ENCODE measurements around the gene SKIC2.

Gene SKIC2

DNA sequence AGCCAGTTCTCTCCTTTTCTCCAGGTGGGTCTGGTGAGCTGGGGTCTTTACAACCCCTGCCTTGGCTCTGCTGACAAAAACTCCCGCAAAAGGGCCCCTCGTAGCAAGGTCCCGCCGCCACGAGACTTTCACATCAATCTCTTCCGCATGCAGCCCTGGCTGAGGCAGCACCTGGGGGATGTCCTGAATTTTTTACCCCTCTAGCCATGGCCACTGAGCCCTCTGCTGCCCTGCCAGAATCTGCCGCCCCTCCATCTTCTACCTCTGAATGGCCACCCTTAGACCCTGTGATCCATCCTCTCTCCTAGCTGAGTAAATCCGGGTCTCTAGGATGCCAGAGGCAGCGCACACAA lies 13.8 kb upstream of the SKIC2 start:
- Histone ChIP-seq H3K79me1 (replicated peaks; ENCODE audit: low read length, poor library complexity, severe bottlenecking) (no peaks in the 10 kb centered on the region), H3K9ac (ENCODE audit: low read length) (peak overlapping the region; percentile 81), H4K91ac (ENCODE audit: low read length) (peak overlapping the region; percentile 54), H3K36me3 (ENCODE audit: control insufficient read depth in 1 of 2, insufficient read depth in 2 of 2, low read depth in 1 of 2, low read length in 2 of 2) (peaks cover 2 to 7% of the 10 kb centered on the region in 2 experiments), H3K4me1 (ENCODE audit: control insufficient read depth, insufficient read depth, low read depth, low read length) (peaks cover 16% of the 10 kb centered on the region), H3K4me2 (ENCODE audit: low read length, poor library complexity, severe bottlenecking) (no peak overlapping the region), H2BK5ac (ENCODE audit: low read depth, low read length, poor library complexity, severe bottlenecking) (no peak overlapping the region), H4K8ac (ENCODE audit: low read length) (peak overlapping the region; percentile 40), H3K23ac (ENCODE audit: low read length in 2 of 2) (no peak overlapping the region), H3K14ac (ENCODE audit: low read length in 2 of 2) (no peak overlapping the region), H3K27me3 (ENCODE audit: control insufficient read depth in 1 of 2, insufficient read depth in 1 of 2, low read length in 2 of 2) (peaks cover 0 to 19% of the 10 kb centered on the region in 2 experiments), H2BK15ac (ENCODE audit: low read depth, poor library complexity, severe bottlenecking) (no peak overlapping the region), H2AK5ac (ENCODE audit: low read length, severe bottlenecking) (no peak overlapping the region), H2BK12ac (ENCODE audit: low read length in 2 of 2) (no peak overlapping the region), H2AFZ (ENCODE audit: low read depth, low read length) (no peak overlapping the region), H3K27ac (ENCODE audit: low read length, poor library complexity, severe bottlenecking) (no peak overlapping the region), H3K4me3 (ENCODE audit: insufficient read depth in 1 of 2, low read depth in 1 of 2, low read length in 2 of 2) (peak overlapping the region in 1 of 2 experiments; percentile 72), H3K4ac (ENCODE audit: low read depth in 1 of 2, low read length in 2 of 2) (no peak overlapping the region), H3K18ac (ENCODE audit: low read depth in 1 of 2, low read length in 2 of 2) (no peak overlapping the region), H2BK120ac (ENCODE audit: low read depth, low read length) (no peak overlapping the region), H3K9me3 (ENCODE audit: control insufficient read depth, low read length) (no peaks in the 10 kb centered on the region)
- DNase-seq, result no peak
- WGBS, result 90% methylated on average over 9 of the region's 9 CpGs

- H3K27me3 ChIP-seq (ENCODE audit: control insufficient read depth in 1 of 2, insufficient read depth in 1 of 2, low read length in 2 of 2), result peaks cover 0 to 19% of the 10 kb centered on the region in 2 experiments
- H3K9me3 ChIP-seq (ENCODE audit: control insufficient read depth, low read length), result no peaks in the 10 kb centered on the region
- H3K27ac ChIP-seq (ENCODE audit: low read length, poor library complexity, severe bottlenecking), result peak within 1 kb of the TSS; percentile 24
- no peak within 1 kb of the TSS for H3K14ac ChIP-seq (ENCODE audit: low read length in 2 of 2)
- H3K9ac ChIP-seq (ENCODE audit: low read length), result peak within 1 kb of the TSS; percentile 81
- DNase-seq, result peak; percentile 66
- no peak within 1 kb of the TSS for H3K23ac ChIP-seq (ENCODE audit: low read length in 2 of 2)
- no peaks in the 10 kb centered on the region for H3K79me1 ChIP-seq (replicated peaks; ENCODE audit: low read length, poor library complexity, severe bottlenecking)
- no peak within 1 kb of the TSS for H3K4me2 ChIP-seq (ENCODE audit: low read length, poor library complexity, severe bottlenecking)
- no peak within 1 kb of the TSS for H2BK12ac ChIP-seq (ENCODE audit: low read length in 2 of 2)
- peak within 1 kb of the TSS in 1 of 2 experiments; percentile 72 for H3K4me3 ChIP-seq (ENCODE audit: insufficient read depth in 1 of 2, low read depth in 1 of 2, low read length in 2 of 2)
- H4K8ac ChIP-seq (ENCODE audit: low read length), result peak within 1 kb of the TSS; percentile 40
- no peak within 1 kb of the TSS for H2AK5ac ChIP-seq (ENCODE audit: low read length, severe bottlenecking)
- no peak within 1 kb of the TSS for H2AFZ ChIP-seq (ENCODE audit: low read depth, low read length)
- H3K36me3 ChIP-seq (ENCODE audit: control insufficient read depth in 1 of 2, insufficient read depth in 2 of 2, low read depth in 1 of 2, low read length in 2 of 2), result peaks cover 8% of the 10 kb centered on the region in 2 experiments
- H3K4ac ChIP-seq (ENCODE audit: low read depth in 1 of 2, low read length in 2 of 2), result no peak within 1 kb of the TSS
- H3K4me1 ChIP-seq (ENCODE audit: control insufficient read depth, insufficient read depth, low read depth, low read length), result peaks cover 15% of the 10 kb centered on the region
- WGBS, result 63% methylated on average over 9 of the region's 11 CpGs
- H2BK15ac ChIP-seq (ENCODE audit: low read depth, poor library complexity, severe bottlenecking), result no peak within 1 kb of the TSS
- H4K91ac ChIP-seq (ENCODE audit: low read length), result peak within 1 kb of the TSS; percentile 54
- peak within 1 kb of the TSS in 1 of 2 experiments; percentile 40 for H3K18ac ChIP-seq (ENCODE audit: low read depth in 1 of 2, low read length in 2 of 2)
- H2BK5ac ChIP-seq (ENCODE audit: low read depth, low read length, poor library complexity, severe bottlenecking), result no peak within 1 kb of the TSS
- H2BK120ac ChIP-seq (ENCODE audit: low read depth, low read length), result no peak within 1 kb of the TSS
These were observed 13.2 kb upstream of the SKIC2 start, which contains the start of gene CFB for GRCh38 chr6:31945507-31946369. CFB (plus strand) TSS chr6:31946095; CDS start chr6:31946222, 127 bp downstream.

- peaks cover 0 to 19% of the 10 kb centered on the region in 2 experiments for H3K27me3 ChIP-seq (ENCODE audit: control insufficient read depth in 1 of 2, insufficient read depth in 1 of 2, low read length in 2 of 2)
- no peak overlapping the region for H2BK15ac ChIP-seq (ENCODE audit: low read depth, poor library complexity, severe bottlenecking)
- H3K27ac ChIP-seq (ENCODE audit: low read length, poor library complexity, severe bottlenecking), result no peak overlapping the region
- no peaks in the 10 kb centered on the region for H3K9me3 ChIP-seq (ENCODE audit: control insufficient read depth, low read length)
- no peak overlapping the region for H3K23ac ChIP-seq (ENCODE audit: low read length in 2 of 2)
- H3K36me3 ChIP-seq (ENCODE audit: control insufficient read depth in 1 of 2, insufficient read depth in 2 of 2, low read depth in 1 of 2, low read length in 2 of 2), result peaks cover 15% of the 10 kb centered on the region in 2 experiments
- no peak overlapping the region for H2BK5ac ChIP-seq (ENCODE audit: low read depth, low read length, poor library complexity, severe bottlenecking)
- peaks cover 15% of the 10 kb centered on the region for H3K4me1 ChIP-seq (ENCODE audit: control insufficient read depth, insufficient read depth, low read depth, low read length)
- no peak overlapping the region for H4K8ac ChIP-seq (ENCODE audit: low read length)
- DNase-seq, result no peak
- H2BK12ac ChIP-seq (ENCODE audit: low read length in 2 of 2), result no peak overlapping the region
- H3K14ac ChIP-seq (ENCODE audit: low read length in 2 of 2), result no peak overlapping the region
- no peak overlapping the region for H3K4ac ChIP-seq (ENCODE audit: low read depth in 1 of 2, low read length in 2 of 2)
- no peak overlapping the region for H2AK5ac ChIP-seq (ENCODE audit: low read length, severe bottlenecking)
- H2AFZ ChIP-seq (ENCODE audit: low read depth, low read length), result no peak overlapping the region
- H3K9ac ChIP-seq (ENCODE audit: low read length), result peak overlapping the region; percentile 81
- H3K79me1 ChIP-seq (replicated peaks; ENCODE audit: low read length, poor library complexity, severe bottlenecking), result no peaks in the 10 kb centered on the region
- no peak overlapping the region for H3K18ac ChIP-seq (ENCODE audit: low read depth in 1 of 2, low read length in 2 of 2)
- H3K4me2 ChIP-seq (ENCODE audit: low read length, poor library complexity, severe bottlenecking), result no peak overlapping the region
- peak overlapping the region in 1 of 2 experiments; percentile 72 for H3K4me3 ChIP-seq (ENCODE audit: insufficient read depth in 1 of 2, low read depth in 1 of 2, low read length in 2 of 2)
- no peak overlapping the region for H2BK120ac ChIP-seq (ENCODE audit: low read depth, low read length)
- 77% methylated on average over 11 of the region's 11 CpGs for WGBS
- H4K91ac ChIP-seq (ENCODE audit: low read length), result no peak overlapping the region
These were observed 12.5 kb upstream of the SKIC2 start for GRCh38 chr6:31946370-31946885.

GRCh38 chr6:31947070-31947675 lies 11.8 kb upstream of the SKIC2 start:
- 92% methylated on average over 24 of the region's 24 CpGs for WGBS
- Histone ChIP-seq H2BK12ac (ENCODE audit: low read length in 2 of 2) (no peak overlapping the region), H2AK5ac (ENCODE audit: low read length, severe bottlenecking) (no peak overlapping the region)

More at GRCh38 chr6:31947070-31947675, 11.8 kb upstream of the SKIC2 start:
- Histone ChIP-seq H3K4me3 (ENCODE audit: insufficient read depth in 1 of 2, low read depth in 1 of 2, low read length in 2 of 2) (no peak overlapping the region), H2BK120ac (ENCODE audit: low read depth, low read length) (no peak overlapping the region), H3K4ac (ENCODE audit: low read depth in 1 of 2, low read length in 2 of 2) (no peak overlapping the region), H3K36me3 (ENCODE audit: control insufficient read depth in 1 of 2, insufficient read depth in 2 of 2, low read depth in 1 of 2, low read length in 2 of 2) (peaks cover 22 to 23% of the 10 kb centered on the region in 2 experiments), H3K9ac (ENCODE audit: low read length) (no peak overlapping the region), H3K4me1 (ENCODE audit: control insufficient read depth, insufficient read depth, low read depth, low read length) (peaks cover 15% of the 10 kb centered on the region), H3K23ac (ENCODE audit: low read length in 2 of 2) (no peak overlapping the region), H3K18ac (ENCODE audit: low read depth in 1 of 2, low read length in 2 of 2) (no peak overlapping the region), H3K14ac (ENCODE audit: low read length in 2 of 2) (no peak overlapping the region), H3K27ac (ENCODE audit: low read length, poor library complexity, severe bottlenecking) (no peak overlapping the region), H2AFZ (ENCODE audit: low read depth, low read length) (no peak overlapping the region), H3K27me3 (ENCODE audit: control insufficient read depth in 1 of 2, insufficient read depth in 1 of 2, low read length in 2 of 2) (peaks cover 0 to 19% of the 10 kb centered on the region in 2 experiments), H2BK15ac (ENCODE audit: low read depth, poor library complexity, severe bottlenecking) (no peak overlapping the region), H2BK5ac (ENCODE audit: low read depth, low read length, poor library complexity, severe bottlenecking) (no peak overlapping the region), H4K8ac (ENCODE audit: low read length) (no peak overlapping the region), H3K79me1 (replicated peaks; ENCODE audit: low read length, poor library complexity, severe bottlenecking) (no peaks in the 10 kb centered on the region), H4K91ac (ENCODE audit: low read length) (no peak overlapping the region), H3K4me2 (ENCODE audit: low read length, poor library complexity, severe bottlenecking) (no peak overlapping the region), H3K9me3 (ENCODE audit: control insufficient read depth, low read length) (no peaks in the 10 kb centered on the region)
- no peak for DNase-seq
